GM12878 (cell line): ENCODE data around the gene MAMDC2. TPM values are rescaled to one million over a fixed set of nuclear protein-coding genes. Genes with fewer than 3 reads are reported as not detected.

ENCODE experiments used
- ATAC-seq: fragments of 200-7000 bp; cut with Tn5 transposase; 3 replicates; pipeline ENCODE4 v1.9.1; 2020; ENCODE audit warnings: mild to moderate bottlenecking, moderate library complexity
- BruUV-seq: library from RNA; stranded (reverse); fragments of 400-500 nt; replicated peaks from 2 replicates; lab custom pipeline; 2021; lab: Mats Ljungman, UMichigan
- CTCF ChIA-PET: fragments of 300-600 bp; sonication (Branson Sonifier 250); formaldehyde crosslinking; extraction: SDS; loops from one replicate; lab custom pipeline; 2021; ENCODE audit warnings: inconsistent platforms; lab: Yijun Ruan, JAX
- POLR2A ChIA-PET: fragments of 350-600 bp; formaldehyde crosslinking; extraction: SDS; loops from one replicate; lab custom pipeline; 2021; ENCODE audit warnings: inconsistent platforms; lab: Charles Lee
- RAD21 ChIA-PET: fragments of 300-600 bp; sonication (Branson Sonifier 250); formaldehyde crosslinking; loops from one replicate; lab custom pipeline; 2023; ENCODE audit warnings: antibody characterized with exemption; ENCODE audit not compliant: unreplicated experiment; lab: Charles Lee
- SMC1A ChIA-PET: fragments of 300-600 bp; sonication (Branson Sonifier 250); formaldehyde crosslinking; loops from one replicate; lab custom pipeline; 2023; ENCODE audit not compliant: unreplicated experiment, uncharacterized antibody; lab: Charles Lee
- DNase-seq: peaks from one replicate; pipeline ENCODE4 v3.0.0-alpha.2; 2011; ENCODE audit warnings: low read depth, low spot score
- FAIRE-seq: peaks from 3 replicates; lab custom pipeline; 2011; peaks lifted over from hg19 to GRCh38; lab: Jason Lieb, UNC
- H2AFZ ChIP-seq: 2 replicates; pipeline ENCODE4 v1.6.0; 2011; ENCODE audit warnings: low read depth, low read length, control low read depth; ENCODE audit not compliant: control insufficient read depth
- H3K27ac ChIP-seq: 2 replicates; pipeline ENCODE4 v1.5.1; 2011; ENCODE audit warnings: control low read depth; ENCODE audit not compliant: control insufficient read depth, insufficient read depth
- H3K27me3 ChIP-seq, 2 experiments: replicated peaks in 1 of 2; 2 replicates each; pipeline versions ENCODE4 v1.6.0 to v1.6.1; 2011; ENCODE audit warnings: low read length in 1 of 2; ENCODE audit not compliant: control insufficient read depth in 2 of 2, insufficient read depth in 2 of 2
- H3K36me3 ChIP-seq, 2 experiments: 2 replicates each; pipeline ENCODE4 v1.5.1; 2011; ENCODE audit warnings: low read length in 1 of 2; ENCODE audit not compliant: control insufficient read depth in 2 of 2, insufficient read depth in 2 of 2
- H3K4me1 ChIP-seq: 2 replicates; pipeline ENCODE4 v1.6.1; 2011; ENCODE audit warnings: mild to moderate bottlenecking, low read length, moderate library complexity, mixed read lengths; ENCODE audit not compliant: control insufficient read depth, insufficient read depth
- H3K4me2 ChIP-seq: 2 replicates; pipeline ENCODE4 v1.6.0; 2011; ENCODE audit warnings: control low read depth; ENCODE audit not compliant: control insufficient read depth, insufficient read depth
- H3K4me3 ChIP-seq: fragments of 200-600 bp; sonication (generic); 2 replicates; pipeline ENCODE4 v1.5.1; 2016
- H3K79me2 ChIP-seq: 2 replicates; pipeline ENCODE4 v1.6.0; 2011; ENCODE audit warnings: low read length; ENCODE audit not compliant: control insufficient read depth, insufficient read depth
- H3K9ac ChIP-seq: 2 replicates; pipeline ENCODE4 v1.8.0; 2011; ENCODE audit warnings: low read length, control low read depth, mixed read lengths; ENCODE audit not compliant: control insufficient read depth, insufficient read depth
- H3K9me3 ChIP-seq: replicated peaks from 3 replicates; pipeline ENCODE4 v1.5.1; 2011; ENCODE audit warnings: mild to moderate bottlenecking, low read length; ENCODE audit not compliant: control insufficient read depth, insufficient read depth
- H4K20me1 ChIP-seq: 2 replicates; pipeline ENCODE4 v1.6.0; 2011; ENCODE audit not compliant: control insufficient read depth, insufficient read depth
- ASH2L ChIP-seq: fragments of 300-600, 200-600 bp; sonication (generic); IDR thresholded peaks from 2 replicates; pipeline ENCODE4 v1.6.1; 2017; ENCODE audit warnings: low read depth, mild to moderate bottlenecking, borderline replicate concordance
- ATF3 ChIP-seq: IDR thresholded peaks from 2 replicates; pipeline ENCODE4 v1.6.1; 2011; ENCODE audit warnings: low read depth, mild to moderate bottlenecking, low read length, moderate library complexity, borderline replicate concordance; ENCODE audit errors: extremely low read depth
- CUX1 ChIP-seq: IDR thresholded peaks from 2 replicates; pipeline ENCODE4 v1.6.1; 2012; ENCODE audit warnings: improper control_type of control experiment, low read depth, low read length; ENCODE audit not compliant: insufficient replicate concordance
- EED ChIP-seq: sonication (generic); IDR thresholded peaks from 2 replicates; pipeline ENCODE4 v1.6.1; 2016; ENCODE audit warnings: antibody characterized with exemption, low read depth
- FOXK2 ChIP-seq: fragments of 450-650 bp; IDR thresholded peaks from 2 replicates; pipeline ENCODE4 v1.6.1; 2017; ENCODE audit warnings: mild to moderate bottlenecking, moderate library complexity
- MEF2B ChIP-seq: fragments of 450-650 bp; IDR thresholded peaks from 2 replicates; pipeline ENCODE4 v1.6.1; 2018; ENCODE audit warnings: mild to moderate bottlenecking, moderate library complexity; ENCODE audit not compliant: partially characterized antibody, poor library complexity, severe bottlenecking
- MXI1 ChIP-seq: fragments of 150-350 bp; IDR thresholded peaks from 2 replicates; pipeline ENCODE4 v1.6.1; 2011; ENCODE audit warnings: low read depth, mild to moderate bottlenecking, inconsistent platforms, low read length, improper control_type of control experiment
- MYB ChIP-seq: fragments of 150-350 bp; IDR thresholded peaks from 2 replicates; pipeline ENCODE4 v1.6.1; 2014; ENCODE audit warnings: mild to moderate bottlenecking, low read depth, low read length, borderline replicate concordance
- PAX5 ChIP-seq: IDR thresholded peaks from 2 replicates; pipeline ENCODE4 v1.6.1; 2011; ENCODE audit warnings: low read depth, low read length, borderline replicate concordance
- RAD21 ChIP-seq: IDR thresholded peaks from 2 replicates; pipeline ENCODE4 v1.6.1; 2011; ENCODE audit warnings: mild to moderate bottlenecking, low read depth, low read length, moderate library complexity; ENCODE audit not compliant: insufficient read depth
- RCOR1 ChIP-seq: conservative IDR thresholded peaks from 2 replicates; pipeline ENCODE4 v1.6.1; 2012; ENCODE audit warnings: low read depth, low read length, improper control_type of control experiment
- RFX5 ChIP-seq: IDR thresholded peaks from 2 replicates; pipeline ENCODE4 v1.6.1; 2011; ENCODE audit warnings: low read depth, low read length, improper control_type of control experiment
- SP1 ChIP-seq: IDR thresholded peaks from one replicate; pipeline ENCODE4 v1.6.1; 2011; ENCODE audit warnings: low read depth, low read length
- SUPT20H ChIP-seq: IDR thresholded peaks from 2 replicates; pipeline ENCODE4 v1.6.1; 2011; ENCODE audit warnings: low read depth, mild to moderate bottlenecking, low read length, moderate library complexity, borderline replicate concordance; ENCODE audit not compliant: control insufficient read depth
- WGBS: methylation state at CpG from one replicate; pipeline ENCODE4 v1.1.6; 2016; ENCODE audit warnings: low lambda C conversion rate; ENCODE audit not compliant: insufficient replicate concordance, insufficient coverage; ENCODE audit errors: missing lambda C conversion rate; 5-methylcytosine and 5-hydroxymethylcytosine counted together
- in situ Hi-C: fragments of 300-500 bp; cut with MboI; formaldehyde crosslinking; loops from 9 replicates; pipeline ENCODE4 v1.14.3; 2018; ENCODE audit warnings: mixed read lengths
- intact Hi-C: fragments of 100-400 bp; cut with micrococcal nuclease; formaldehyde crosslinking; loops from one replicate; pipeline ENCODE4 v1.14.2; 2022; ENCODE audit not compliant: unreplicated experiment
- polyA plus RNA-seq, 11 experiments: library from polyadenylated mRNA; depleted of rRNA in 4 of 11; unstranded in 6 of 11; stranded (reverse) in 5 of 11; fragments of >200 nt; fragmentation: Nextera tagmentation in 4 of 11; fragmentation: Illumina TruSeq in 1 of 11; extraction: Ambion mirVana in 4 of 11; extraction: Trizol in 1 of 11; gene quantifications; 1 replicate in 1 of 11; 2 replicates in 10 of 11; pipeline versions ENCODE4 v1.2.1 to v1.2.3, GENCODE V29; 2011 to 2016; ENCODE audit warnings: inconsistent platforms in 2 of 11, missing spikeins in 2 of 11, low read depth in 1 of 11
- total RNA-seq, 4 experiments: library from RNA; depleted of rRNA in 3 of 4; stranded (reverse); fragments of >200 nt in 3 of 4; fragmentation: Illumina TruSeq in 1 of 4; extraction: Trizol in 1 of 4; gene quantifications; 2 replicates each; pipeline versions ENCODE4 v1.2.1 to v1.2.3, GENCODE V29; 2013 to 2021
- TF ChIP-seq, protein P1 (sequence below): fragments of 150-350 bp; IDR thresholded peaks from 2 replicates; pipeline ENCODE4 v1.6.1; 2014; ENCODE audit warnings: mild to moderate bottlenecking, low read depth, low read length
- TF ChIP-seq, protein P2 (sequence below): fragments of 450-650 bp; IDR thresholded peaks from 2 replicates; pipeline ENCODE4 v1.6.1; 2018; ENCODE audit warnings: borderline replicate concordance, mild to moderate bottlenecking; ENCODE audit not compliant: partially characterized antibody

Gene MAMDC2
- total and polyA plus RNA-seq, 10 of the 15 experiments (the other 5 are each of a cell fraction or from before 2014, with no cell fraction given) = 0.01 to 0.09 TPM; not detected in 8

DNA sequence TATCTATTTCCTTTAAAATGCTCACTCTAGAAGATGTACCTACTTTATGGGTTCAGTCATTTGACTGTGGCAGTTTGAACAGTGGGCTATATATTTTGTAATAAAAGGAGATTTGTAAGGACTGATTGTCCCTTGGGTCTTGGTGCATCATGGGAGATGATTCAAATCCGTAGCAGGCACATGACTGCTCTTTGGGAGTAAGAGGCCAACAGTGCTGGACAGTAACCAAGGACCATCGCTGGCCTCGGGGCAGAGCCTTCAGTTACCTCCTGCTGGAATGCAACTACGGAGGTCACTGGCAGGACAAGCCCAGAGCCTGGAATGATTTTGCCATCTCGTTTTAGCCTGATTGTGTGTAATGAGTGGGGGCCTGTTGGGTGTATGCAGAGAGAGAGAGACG lies 7.0 kb upstream of the MAMDC2 start:
- ChIA-PET RAD21 (no interaction called here), SMC1A (no interaction called here)
- Histone ChIP-seq H3K9me3 (no peaks in the 10 kb centered on the region), H3K4me2 (no peak overlapping the region)
- intact Hi-C loops = no loop called here
- ATAC-seq = no peak
- TF ChIP-seq RFX5 (no peak), SP1 (no peak), CUX1 (no peak), SUPT20H (no peak), ASH2L (no peak), MXI1 (no peak), ATF3 (no peak), MEF2B (no peak), EED (no peak), PAX5 (no peak), RAD21 (no peak), RCOR1 (no peak), MYB (no peak), FOXK2 (no peak)
- TF ChIP-seq, protein P1, sequence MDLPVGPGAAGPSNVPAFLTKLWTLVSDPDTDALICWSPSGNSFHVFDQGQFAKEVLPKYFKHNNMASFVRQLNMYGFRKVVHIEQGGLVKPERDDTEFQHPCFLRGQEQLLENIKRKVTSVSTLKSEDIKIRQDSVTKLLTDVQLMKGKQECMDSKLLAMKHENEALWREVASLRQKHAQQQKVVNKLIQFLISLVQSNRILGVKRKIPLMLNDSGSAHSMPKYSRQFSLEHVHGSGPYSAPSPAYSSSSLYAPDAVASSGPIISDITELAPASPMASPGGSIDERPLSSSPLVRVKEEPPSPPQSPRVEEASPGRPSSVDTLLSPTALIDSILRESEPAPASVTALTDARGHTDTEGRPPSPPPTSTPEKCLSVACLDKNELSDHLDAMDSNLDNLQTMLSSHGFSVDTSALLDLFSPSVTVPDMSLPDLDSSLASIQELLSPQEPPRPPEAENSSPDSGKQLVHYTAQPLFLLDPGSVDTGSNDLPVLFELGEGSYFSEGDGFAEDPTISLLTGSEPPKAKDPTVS = no peak
- TF ChIP-seq, protein P2, sequence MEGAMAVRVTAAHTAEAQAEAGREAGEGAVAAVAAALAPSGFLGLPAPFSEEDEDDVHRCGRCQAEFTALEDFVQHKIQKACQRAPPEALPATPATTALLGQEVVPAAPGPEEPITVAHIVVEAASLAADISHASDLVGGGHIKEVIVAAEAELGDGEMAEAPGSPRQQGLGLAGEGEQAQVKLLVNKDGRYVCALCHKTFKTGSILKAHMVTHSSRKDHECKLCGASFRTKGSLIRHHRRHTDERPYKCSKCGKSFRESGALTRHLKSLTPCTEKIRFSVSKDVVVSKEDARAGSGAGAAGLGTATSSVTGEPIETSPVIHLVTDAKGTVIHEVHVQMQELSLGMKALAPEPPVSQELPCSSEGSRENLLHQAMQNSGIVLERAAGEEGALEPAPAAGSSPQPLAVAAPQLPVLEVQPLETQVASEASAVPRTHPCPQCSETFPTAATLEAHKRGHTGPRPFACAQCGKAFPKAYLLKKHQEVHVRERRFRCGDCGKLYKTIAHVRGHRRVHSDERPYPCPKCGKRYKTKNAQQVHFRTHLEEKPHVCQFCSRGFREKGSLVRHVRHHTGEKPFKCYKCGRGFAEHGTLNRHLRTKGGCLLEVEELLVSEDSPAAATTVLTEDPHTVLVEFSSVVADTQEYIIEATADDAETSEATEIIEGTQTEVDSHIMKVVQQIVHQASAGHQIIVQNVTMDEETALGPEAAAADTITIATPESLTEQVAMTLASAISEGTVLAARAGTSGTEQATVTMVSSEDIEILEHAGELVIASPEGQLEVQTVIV = no peak
- TF ChIP-seq, all 136 proteins: peak for 0
- no peaks in the 10 kb centered on the region for H3K36me3 ChIP-seq
- no peak overlapping the region for H3K9ac ChIP-seq
- CTCF ChIA-PET = no interaction called here
- no TSS peak for BruUV-seq
- no peak overlapping the region for H3K4me3 ChIP-seq
- no peaks in the 10 kb centered on the region for H3K4me1 ChIP-seq
- POLR2A ChIA-PET = no interaction called here
- no peak overlapping the region for H3K27ac ChIP-seq
- in situ Hi-C loops = no loop called here
- DNase-seq = no peak
- H4K20me1 ChIP-seq = no peaks in the 10 kb centered on the region
- H2AFZ ChIP-seq = no peak overlapping the region
- no peaks in the 10 kb centered on the region for H3K79me2 ChIP-seq
- no peaks in the 10 kb centered on the region for H3K27me3 ChIP-seq
- FAIRE-seq = no peak
- WGBS = 18% methylated on average over 6 of the region's 6 CpGs
